GM12865 (cell line): ENCODE measurements around the gene SPRED2.
A peak's percentile ranks its signal among the peaks of the same experiment; 100 is the strongest.

Experiments
- DNase-seq: peaks from one replicate; pipeline ENCODE4 v3.0.0; 2010; ENCODE audit warnings: low read depth
- H3K4me3 ChIP-seq: 2 replicates; pipeline ENCODE4 v1.5.1; 2011; ENCODE audit warnings: mild to moderate bottlenecking, low read depth, low read length, control low read depth
- TF ChIP-seq, protein P1 (sequence below): IDR thresholded peaks from 2 replicates; pipeline ENCODE4 v1.5.1; 2011; ENCODE audit warnings: low read length, control low read depth, low read depth, inconsistent platforms; ENCODE audit not compliant: insufficient read depth; ENCODE audit errors: missing control alignments

Gene SPRED2

GRCh38 chr2:65388596-65389390 lies 43.6 kb downstream of the SPRED2 start:
- TF ChIP-seq, protein P1, sequence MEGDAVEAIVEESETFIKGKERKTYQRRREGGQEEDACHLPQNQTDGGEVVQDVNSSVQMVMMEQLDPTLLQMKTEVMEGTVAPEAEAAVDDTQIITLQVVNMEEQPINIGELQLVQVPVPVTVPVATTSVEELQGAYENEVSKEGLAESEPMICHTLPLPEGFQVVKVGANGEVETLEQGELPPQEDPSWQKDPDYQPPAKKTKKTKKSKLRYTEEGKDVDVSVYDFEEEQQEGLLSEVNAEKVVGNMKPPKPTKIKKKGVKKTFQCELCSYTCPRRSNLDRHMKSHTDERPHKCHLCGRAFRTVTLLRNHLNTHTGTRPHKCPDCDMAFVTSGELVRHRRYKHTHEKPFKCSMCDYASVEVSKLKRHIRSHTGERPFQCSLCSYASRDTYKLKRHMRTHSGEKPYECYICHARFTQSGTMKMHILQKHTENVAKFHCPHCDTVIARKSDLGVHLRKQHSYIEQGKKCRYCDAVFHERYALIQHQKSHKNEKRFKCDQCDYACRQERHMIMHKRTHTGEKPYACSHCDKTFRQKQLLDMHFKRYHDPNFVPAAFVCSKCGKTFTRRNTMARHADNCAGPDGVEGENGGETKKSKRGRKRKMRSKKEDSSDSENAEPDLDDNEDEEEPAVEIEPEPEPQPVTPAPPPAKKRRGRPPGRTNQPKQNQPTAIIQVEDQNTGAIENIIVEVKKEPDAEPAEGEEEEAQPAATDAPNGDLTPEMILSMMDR: no peak
- no peak overlapping the region for H3K4me3 ChIP-seq
- DNase-seq: no peak

DNA sequence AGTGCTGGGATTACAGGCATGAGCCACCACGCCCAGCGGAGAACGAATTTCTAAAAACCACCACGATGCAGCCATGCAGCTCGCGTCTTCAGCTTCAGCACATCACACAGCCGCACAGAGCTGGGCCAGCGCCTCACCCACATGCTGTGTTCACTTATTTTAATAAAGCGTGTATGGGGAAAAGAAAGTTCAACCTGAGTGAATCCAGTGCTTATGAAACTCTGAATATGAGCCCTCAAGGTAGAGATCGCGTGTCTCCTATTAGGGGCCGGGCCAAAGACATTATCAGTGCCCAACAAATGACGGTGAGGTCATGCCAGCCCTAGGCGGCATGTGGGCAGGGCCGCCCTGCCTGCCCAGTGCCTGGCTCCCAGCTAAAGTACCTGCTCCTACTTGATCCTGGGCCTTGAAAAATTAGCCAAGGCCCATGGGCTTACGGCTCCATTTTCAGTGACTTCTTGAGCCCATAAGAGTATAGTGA lies 44.3 kb downstream of the SPRED2 start:
- TF ChIP-seq, protein P1: no peak
- peak; percentile 93 for DNase-seq
- H3K4me3 ChIP-seq: no peak overlapping the region

DNA sequence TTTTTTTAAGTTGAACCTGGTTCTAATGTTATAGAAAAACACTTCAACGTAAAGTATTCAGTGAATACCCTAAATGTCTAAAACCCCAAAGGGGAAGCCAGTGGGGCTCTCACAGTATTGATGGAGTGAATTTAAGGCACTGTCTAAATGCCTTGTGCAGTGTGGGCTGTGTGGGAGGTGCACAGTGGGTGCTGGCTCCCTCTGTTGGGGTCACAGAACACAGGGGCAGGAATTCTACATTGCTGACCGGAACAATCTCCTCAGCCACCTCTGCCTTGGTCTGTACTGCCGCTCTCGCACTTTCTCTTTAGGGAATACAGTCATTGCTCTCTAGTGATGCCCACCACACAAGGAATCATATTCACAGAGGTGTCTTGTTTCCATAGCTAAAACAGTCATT lies 45.4 kb downstream of the SPRED2 start:
- DNase-seq: no peak
- TF ChIP-seq, protein P1: no peak
- no peak overlapping the region for H3K4me3 ChIP-seq

- H3K4me3 ChIP-seq: no peak overlapping the region
Measured at GRCh38 chr2:65386344-65386743, 46.1 kb downstream of the SPRED2 start.

GRCh38 chr2:65383541-65384488 lies 48.6 kb downstream of the SPRED2 start:
- no peak overlapping the region for H3K4me3 ChIP-seq
- no peak for DNase-seq
- TF ChIP-seq, protein P1: no peak

More at GRCh38 chr2:65386344-65386743, 46.1 kb downstream of the SPRED2 start:
- no peak for DNase-seq
- TF ChIP-seq, protein P1: no peak

GRCh38 chr2:65382776-65383357 lies 49.5 kb downstream of the SPRED2 start:
- DNase-seq: peak; percentile 92
- TF ChIP-seq, protein P1: peak; percentile 27
- no peak overlapping the region for H3K4me3 ChIP-seq
